ENCODE results near the gene FMNL2.
A peak's percentile ranks its signal among the peaks of the same experiment; 100 is the strongest.

The FMNL2 gene

GRCh38 chr2:152481881-152482583, 147.1 kb downstream of the FMNL2 start:
- TF ChIP-seq CTCF (conservative IDR thresholded peaks at IDR 0.05; ENCODE audit: control insufficient read depth, insufficient read depth, low read depth, low read length), result no peak
- no peak overlapping the region for H3K4me3 ChIP-seq (ENCODE audit: control insufficient read depth, low read depth, low read length)
- DNase-seq (ENCODE audit: low read depth), result no peak

- no peak for TF ChIP-seq CTCF (conservative IDR thresholded peaks at IDR 0.05; ENCODE audit: control insufficient read depth, insufficient read depth, low read depth, low read length)
- H3K4me3 ChIP-seq (ENCODE audit: control insufficient read depth, low read depth, low read length), result no peak overlapping the region
- DNase-seq (ENCODE audit: low read depth), result no peak
These were observed 148.5 kb downstream of the FMNL2 start for GRCh38 chr2:152483276-152484063.

- no peak overlapping the region for H3K4me3 ChIP-seq (ENCODE audit: control insufficient read depth, low read depth, low read length)
- no peak for DNase-seq (ENCODE audit: low read depth)
- TF ChIP-seq CTCF (conservative IDR thresholded peaks at IDR 0.05; ENCODE audit: control insufficient read depth, insufficient read depth, low read depth, low read length), result no peak
These were observed 151.2 kb downstream of the FMNL2 start for GRCh38 chr2:152485954-152486736.

- DNase-seq (ENCODE audit: low read depth), result peak; percentile 40
- TF ChIP-seq CTCF (conservative IDR thresholded peaks at IDR 0.05; ENCODE audit: control insufficient read depth, insufficient read depth, low read depth, low read length), result no peak
These were observed 151.9 kb downstream of the FMNL2 start for GRCh38 chr2:152486737-152487400.

GRCh38 chr2:152488075-152488474, 153.1 kb downstream of the FMNL2 start:
- no peak for DNase-seq (ENCODE audit: low read depth)
- H3K4me3 ChIP-seq (ENCODE audit: control insufficient read depth, low read depth, low read length), result no peak overlapping the region
- no peak for TF ChIP-seq CTCF (conservative IDR thresholded peaks at IDR 0.05; ENCODE audit: control insufficient read depth, insufficient read depth, low read depth, low read length)

More at GRCh38 chr2:152486737-152487400, 151.9 kb downstream of the FMNL2 start:
- H3K4me3 ChIP-seq (ENCODE audit: control insufficient read depth, low read depth, low read length), result no peak overlapping the region

- no peak for DNase-seq (ENCODE audit: low read depth)
- no peak for TF ChIP-seq CTCF (conservative IDR thresholded peaks at IDR 0.05; ENCODE audit: control insufficient read depth, insufficient read depth, low read depth, low read length)
- H3K4me3 ChIP-seq (ENCODE audit: control insufficient read depth, low read depth, low read length), result no peak overlapping the region
These were observed 154.4 kb downstream of the FMNL2 start for GRCh38 chr2:152489364-152489763.

Measured in fibroblast of mammary gland (primary cell).